Tibial artery (tissue), 4 donors: ENCODE data around the gene RPAIN.

Experiments used
- DNase-seq, 2 donors: peaks; one replicate each; pipeline ENCODE4 v3.0.0-alpha.2; 2019
- H3K27ac ChIP-seq, 2 donors: fragments of 200-600 bp; sonication (generic) in 1 of 2; 1 replicate in 1 of 2; 2 replicates in 1 of 2; pipeline ENCODE4 v1.5.1; 2018 to 2019; ENCODE audit warnings: mild to moderate bottlenecking in 1 of 2
- H3K27me3 ChIP-seq, 2 donors: fragments of 200-600 bp; sonication (generic) in 1 of 2; one replicate each; pipeline versions ENCODE4 v1.5.1 to v1.6.0; 2016 to 2019
- H3K36me3 ChIP-seq, 3 donors: fragments of 200-600 bp; sonication (generic) in 2 of 3; one replicate each; pipeline ENCODE4 v1.5.1; 2016 to 2019; ENCODE audit warnings: mild to moderate bottlenecking in 2 of 3
- H3K4me1 ChIP-seq, 4 donors: fragments of 200-600 bp; sonication (generic) in 2 of 4; 1 replicate in 3 of 4; 2 replicates in 1 of 4; pipeline ENCODE4 v1.5.1; 2016 to 2019
- H3K4me3 ChIP-seq, 2 donors: fragments of 200-600 bp; sonication (generic) in 1 of 2; 1 replicate in 1 of 2; 2 replicates in 1 of 2; pipeline ENCODE4 v1.5.1; 2018 to 2019; ENCODE audit warnings: mild to moderate bottlenecking in 2 of 2
- H3K9me3 ChIP-seq, 3 donors: fragments of 200-600 bp; sonication (generic) in 1 of 3; one replicate each; pipeline ENCODE4 v1.5.1; 2016 to 2019
- CTCF ChIP-seq, 2 experiments: fragments of 200-600 bp in 1 of 2; fragments of 450-650 bp in 1 of 2; IDR thresholded peaks; one replicate each; pipeline ENCODE4 v1.5.1; 2017 to 2019; ENCODE audit warnings: antibody characterized with exemption in 2 of 2, mild to moderate bottlenecking in 1 of 2, moderate library complexity in 1 of 2
- intact Hi-C: fragments of 100-400 bp; cut with DNase I; formaldehyde crosslinking; loops from one replicate; pipeline ENCODE4 v1.15.0; 2023; ENCODE audit warnings: low total_unique reads

The RPAIN gene

GRCh38 chr17:5473906-5474305 lies 53.9 kb downstream of the RPAIN start:
- no peak for TF ChIP-seq CTCF (IDR thresholded peaks at IDR 0.05)
- intact Hi-C loops, result no loop called here
- Histone ChIP-seq H3K27ac (no peak overlapping the region), H3K9me3 (no peaks in the 10 kb centered on the region), H3K36me3 (peaks cover 54 to 70% (median 67%) of the 10 kb centered on the region in 3 donors), H3K4me3 (no peak overlapping the region), H3K4me1 (peaks cover 0 to 6% (median 4%) of the 10 kb centered on the region in 4 donors), H3K27me3 (no peaks in the 10 kb centered on the region)
- DNase-seq, result no peak

- Histone ChIP-seq H3K27me3 (no peaks in the 10 kb centered on the region), H3K36me3 (peaks cover 83 to 90% (median 88%) of the 10 kb centered on the region in 3 donors), H3K4me3 (no peak overlapping the region), H3K9me3 (no peaks in the 10 kb centered on the region), H3K4me1 (peaks cover 0 to 6% (median 3%) of the 10 kb centered on the region in 4 donors), H3K27ac (no peak overlapping the region)
- no peak for TF ChIP-seq CTCF (IDR thresholded peaks at IDR 0.05)
- DNase-seq, result no peak
- intact Hi-C loops, result no loop called here
Observed at GRCh38 chr17:5478992-5479391, 59.0 kb downstream of the RPAIN start.

GRCh38 chr17:5480962-5481361 lies 61.0 kb downstream of the RPAIN start:
- intact Hi-C loops, result no loop called here
- no peaks in the 10 kb centered on the region for H3K9me3 ChIP-seq
- H3K4me1 ChIP-seq, result peaks cover 0 to 23% (median 19%) of the 10 kb centered on the region in 4 donors
- no peak overlapping the region for H3K27ac ChIP-seq
- TF ChIP-seq CTCF (IDR thresholded peaks at IDR 0.05), result no peak
- H3K36me3 ChIP-seq, result peaks cover 65 to 80% (median 74%) of the 10 kb centered on the region in 3 donors
- DNase-seq, result no peak
- H3K4me3 ChIP-seq, result no peak overlapping the region
- H3K27me3 ChIP-seq, result no peaks in the 10 kb centered on the region

- Histone ChIP-seq H3K4me3 (no peak overlapping the region), H3K9me3 (no peaks in the 10 kb centered on the region), H3K27ac (no peak overlapping the region), H3K36me3 (peaks cover 65 to 76% (median 70%) of the 10 kb centered on the region in 3 donors), H3K4me1 (peaks cover 0 to 23% (median 19%) of the 10 kb centered on the region in 4 donors), H3K27me3 (no peaks in the 10 kb centered on the region)
- DNase-seq, result no peak
- no peak for TF ChIP-seq CTCF (IDR thresholded peaks at IDR 0.05)
- intact Hi-C loops, result no loop called here
Observed at GRCh38 chr17:5481451-5481850, 61.5 kb downstream of the RPAIN start.
